ENCODE results near the gene BRINP1.

- TF ChIP-seq, protein P1, sequence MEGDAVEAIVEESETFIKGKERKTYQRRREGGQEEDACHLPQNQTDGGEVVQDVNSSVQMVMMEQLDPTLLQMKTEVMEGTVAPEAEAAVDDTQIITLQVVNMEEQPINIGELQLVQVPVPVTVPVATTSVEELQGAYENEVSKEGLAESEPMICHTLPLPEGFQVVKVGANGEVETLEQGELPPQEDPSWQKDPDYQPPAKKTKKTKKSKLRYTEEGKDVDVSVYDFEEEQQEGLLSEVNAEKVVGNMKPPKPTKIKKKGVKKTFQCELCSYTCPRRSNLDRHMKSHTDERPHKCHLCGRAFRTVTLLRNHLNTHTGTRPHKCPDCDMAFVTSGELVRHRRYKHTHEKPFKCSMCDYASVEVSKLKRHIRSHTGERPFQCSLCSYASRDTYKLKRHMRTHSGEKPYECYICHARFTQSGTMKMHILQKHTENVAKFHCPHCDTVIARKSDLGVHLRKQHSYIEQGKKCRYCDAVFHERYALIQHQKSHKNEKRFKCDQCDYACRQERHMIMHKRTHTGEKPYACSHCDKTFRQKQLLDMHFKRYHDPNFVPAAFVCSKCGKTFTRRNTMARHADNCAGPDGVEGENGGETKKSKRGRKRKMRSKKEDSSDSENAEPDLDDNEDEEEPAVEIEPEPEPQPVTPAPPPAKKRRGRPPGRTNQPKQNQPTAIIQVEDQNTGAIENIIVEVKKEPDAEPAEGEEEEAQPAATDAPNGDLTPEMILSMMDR (IDR thresholded peaks at IDR 0.05): no peak
- TF ChIP-seq EZH2 (IDR thresholded peaks at IDR 0.05; ENCODE audit: borderline replicate concordance, insufficient read depth, low read depth, low read length, poor library complexity, severe bottlenecking): no peak
These were observed 105.1 kb downstream of the BRINP1 start for GRCh38 chr9:119264165-119264564.
